Measurements from ENCODE around the gene GFI1.

GFI1 gene

GRCh38 chr1:92487078-92487605, 417 bp upstream of the GFI1 start:
- no peak for DNase-seq

- peak; percentile 51 for DNase-seq
Observed at GRCh38 chr1:92485381-92486250, 1.1 kb downstream of the GFI1 start.

- DNase-seq: no peak
Observed at GRCh38 chr1:92484472-92485380, 2.0 kb downstream of the GFI1 start.

DNA sequence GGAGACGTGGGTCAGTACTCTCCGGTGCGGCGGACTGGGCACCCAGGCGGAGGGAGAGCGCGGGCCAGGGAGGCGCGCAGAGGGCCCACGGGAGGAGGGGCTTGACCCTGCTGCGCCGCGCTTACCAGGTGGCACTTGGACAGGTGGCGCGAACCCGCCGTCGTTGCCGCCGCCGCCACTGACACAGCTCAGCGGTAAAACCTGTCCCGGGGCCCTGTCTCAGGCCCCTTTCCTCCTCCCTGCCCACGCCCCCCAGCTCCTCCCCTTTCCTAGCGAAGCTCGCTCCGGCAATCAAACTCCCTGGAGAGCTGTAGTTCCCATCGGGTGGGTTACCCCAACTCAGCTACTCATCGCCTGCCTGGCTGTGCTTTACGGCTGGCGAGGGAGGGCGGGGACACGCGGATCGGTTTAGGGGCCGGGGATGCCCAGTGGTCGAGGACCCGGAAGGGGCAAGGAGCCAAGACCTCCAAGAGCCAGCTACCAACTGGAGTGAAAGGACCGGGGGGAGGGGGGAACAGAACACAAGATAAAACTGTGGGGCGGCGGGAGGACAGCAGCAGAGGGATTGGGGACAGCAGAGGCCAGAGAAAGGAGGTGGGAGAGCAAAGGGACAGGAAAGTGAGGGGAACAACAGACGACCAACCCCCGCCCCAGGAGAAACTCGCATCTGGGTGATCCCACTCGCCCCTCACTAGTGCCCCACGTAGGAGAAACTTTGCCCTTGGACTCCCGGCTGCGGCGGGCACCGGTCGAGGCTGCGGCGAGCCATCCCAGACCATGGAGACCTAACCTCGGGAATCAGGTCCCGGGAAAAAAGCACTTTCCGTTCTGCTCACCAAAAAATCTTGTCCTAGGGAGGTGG, 2.9 kb downstream of the GFI1 start:
- DNase-seq: peak; percentile 49

GRCh38 chr1:92482665-92483609, 3.8 kb downstream of the GFI1 start:
- no peak for DNase-seq

DNA sequence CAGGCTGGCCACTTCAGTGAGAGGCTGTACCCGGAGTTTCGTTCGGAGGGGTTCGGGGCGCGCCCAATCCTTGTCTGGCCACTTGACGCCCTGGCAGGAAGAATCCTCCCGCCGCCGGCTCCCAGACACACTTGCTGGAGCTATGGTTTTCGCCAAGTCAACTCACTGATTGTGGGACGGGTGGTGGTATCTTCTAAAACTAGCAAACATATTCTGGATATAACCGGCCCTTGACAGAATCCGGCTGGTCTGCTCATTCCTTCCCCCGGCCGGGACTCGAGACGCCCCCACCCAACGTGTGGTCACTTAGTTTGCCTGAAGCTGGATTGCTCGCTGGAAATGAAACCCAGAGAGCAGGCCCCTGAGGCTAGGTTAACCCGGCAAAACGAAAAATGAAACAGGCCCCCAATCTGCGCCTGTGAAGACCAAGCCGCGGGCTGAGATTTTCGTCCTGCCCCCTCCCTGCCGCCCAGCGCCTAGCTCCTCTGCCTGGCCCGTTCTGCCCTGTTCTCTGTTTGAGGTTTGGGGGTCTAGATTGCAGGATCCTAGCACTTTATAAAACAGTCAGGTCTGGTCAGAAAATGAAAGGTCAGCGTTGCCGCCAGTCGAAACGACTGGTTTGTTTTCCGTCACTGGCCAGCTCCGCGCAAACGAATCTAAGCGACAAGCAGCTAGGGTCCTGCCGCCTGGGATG, 4.6 kb downstream of the GFI1 start:
- DNase-seq: no peak

GRCh38 chr1:92481599-92481925, 5.2 kb downstream of the GFI1 start:
- DNase-seq: no peak

- no peak for DNase-seq
Observed at GRCh38 chr1:92480813-92481598, 5.7 kb downstream of the GFI1 start.

- DNase-seq: no peak
Observed at GRCh38 chr1:92480200-92480812, 6.4 kb downstream of the GFI1 start.

DNA sequence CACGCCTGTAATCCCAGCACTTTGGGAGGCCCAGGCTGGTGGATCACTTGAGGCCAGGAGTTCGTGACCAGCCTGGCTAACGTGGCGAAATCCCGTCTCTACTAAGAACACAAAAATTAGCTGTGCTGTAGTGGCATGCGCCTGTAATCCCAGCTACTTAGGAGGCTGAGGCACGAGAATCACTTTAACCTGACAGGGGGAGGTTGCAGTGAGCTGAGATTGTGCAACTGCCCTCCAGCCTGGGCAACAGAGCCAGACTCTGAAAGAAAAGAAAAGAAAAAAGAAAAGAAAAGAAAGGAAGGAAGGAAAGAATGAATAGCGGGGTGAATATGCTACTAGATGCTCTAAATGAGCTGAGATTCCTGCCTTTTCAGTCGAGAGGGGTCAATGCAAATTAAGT, 7.1 kb downstream of the GFI1 start:
- DNase-seq: no peak

DNA sequence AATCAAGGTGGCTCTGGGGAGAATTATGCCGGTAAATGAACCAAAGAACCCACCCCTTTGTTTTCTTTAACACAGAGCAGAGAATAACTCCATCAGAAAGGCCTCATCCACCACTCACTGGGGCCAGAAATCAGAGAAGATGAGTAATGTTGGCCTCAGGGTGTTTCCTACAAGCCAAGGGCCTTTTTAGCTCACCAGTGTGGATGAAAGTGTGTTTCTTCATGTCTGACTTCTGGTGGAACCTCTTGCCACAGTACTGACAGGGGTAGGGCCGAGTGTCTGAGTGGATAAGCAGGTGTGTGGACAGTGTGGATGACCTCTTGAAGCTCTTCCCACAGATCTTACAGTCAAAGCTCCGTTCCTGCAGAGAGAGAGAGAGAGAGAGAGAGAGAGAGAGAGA, 8.3 kb downstream of the GFI1 start:
- no peak for DNase-seq

DNA sequence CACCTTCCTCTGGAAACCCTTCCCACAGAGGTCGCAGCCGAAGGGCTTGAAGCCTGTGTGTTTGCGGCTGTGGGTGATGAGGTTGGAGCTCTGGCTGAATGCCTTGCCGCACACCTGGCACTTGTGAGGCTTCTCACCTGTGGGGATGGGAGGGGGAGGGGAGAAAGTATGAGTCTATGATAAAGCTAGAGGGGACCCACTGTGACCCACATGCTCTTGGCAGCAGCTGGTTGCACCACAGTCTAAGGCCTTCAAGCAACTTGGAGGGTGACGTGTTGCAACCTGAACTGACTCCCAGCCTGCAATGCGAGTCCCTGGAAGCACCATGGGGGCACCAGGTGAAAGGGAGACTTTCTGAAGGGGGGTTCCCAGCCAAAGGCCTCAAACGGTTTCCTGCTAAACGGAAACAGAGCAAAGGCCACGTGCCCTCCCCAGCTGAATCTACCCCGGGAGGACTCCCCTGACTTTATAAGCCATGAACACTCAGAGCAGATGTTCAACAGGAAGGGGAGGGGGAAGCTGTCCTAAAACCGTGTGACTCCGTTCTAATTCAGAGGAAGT, 10.6 kb downstream of the GFI1 start:
- peak; percentile 85 for DNase-seq

- DNase-seq: no peak
Observed at GRCh38 chr1:92475029-92475428, 11.7 kb downstream of the GFI1 start.

DNA sequence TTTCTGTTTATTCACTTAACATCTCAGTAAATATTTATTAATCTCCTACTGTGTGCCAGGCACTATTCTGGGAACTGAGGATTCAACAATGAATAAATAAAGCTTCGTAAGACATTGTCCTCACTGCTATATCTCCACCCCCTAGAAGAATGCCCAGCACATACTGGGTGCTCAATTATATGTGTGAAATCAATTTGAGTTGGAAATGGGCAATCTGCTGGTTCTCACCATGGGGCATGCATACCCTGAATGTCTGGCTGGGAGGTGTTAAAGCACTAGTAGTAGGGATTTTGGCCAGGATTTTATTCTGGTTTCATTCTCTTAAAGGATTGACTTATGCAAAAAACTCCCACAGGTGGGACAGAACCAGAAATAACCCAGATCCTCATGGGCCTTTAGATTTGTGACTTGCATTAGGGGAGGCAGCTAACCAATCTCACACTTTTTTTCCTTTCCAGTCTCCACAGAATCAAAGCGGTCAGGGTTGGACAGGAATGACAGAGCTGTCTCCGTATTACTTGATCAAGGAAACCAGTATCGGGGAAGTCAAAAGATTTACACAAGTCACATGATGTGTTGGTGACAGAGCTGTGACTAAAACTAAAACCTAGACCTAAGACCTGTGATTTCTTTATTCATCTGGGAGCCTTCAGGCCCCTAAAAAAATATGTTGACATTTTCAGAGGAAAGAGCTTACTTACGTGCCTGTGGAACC, 12.8 kb downstream of the GFI1 start:
- no peak for DNase-seq

GRCh38 chr1:92470216-92470615, 16.5 kb downstream of the GFI1 start:
- no peak for DNase-seq

DNA sequence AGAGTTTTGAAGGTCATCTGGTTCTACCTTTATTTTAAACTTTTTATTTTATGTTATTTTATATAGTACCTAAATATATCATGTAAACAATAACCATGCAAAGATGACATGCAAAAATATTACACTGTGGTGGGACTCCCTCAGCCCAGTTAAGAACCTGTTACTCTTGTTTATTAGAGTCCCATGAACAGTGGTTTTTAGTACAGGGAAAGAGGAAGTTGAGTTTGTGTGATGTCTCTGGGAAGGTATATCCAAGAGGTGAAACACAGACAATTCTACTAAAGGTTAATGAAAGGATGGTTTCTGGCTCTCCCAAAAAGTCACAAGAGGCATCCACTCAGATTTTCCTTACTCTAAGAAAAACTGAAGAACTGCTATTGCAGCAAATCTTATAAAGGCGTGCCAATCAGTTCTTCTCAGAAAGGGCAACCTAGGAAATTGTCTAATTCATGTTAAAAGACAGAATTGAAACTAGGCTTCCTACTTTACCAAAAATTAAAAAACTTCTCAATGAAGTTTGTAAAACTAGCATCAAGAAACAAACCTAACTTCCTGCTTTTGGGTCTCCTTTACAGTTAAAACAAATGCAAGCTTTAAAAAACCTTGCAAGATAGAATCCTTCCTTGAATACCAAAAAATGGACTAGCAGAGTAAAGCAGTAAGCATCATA, 19.9 kb downstream of the GFI1 start:
- DNase-seq: no peak

DNA sequence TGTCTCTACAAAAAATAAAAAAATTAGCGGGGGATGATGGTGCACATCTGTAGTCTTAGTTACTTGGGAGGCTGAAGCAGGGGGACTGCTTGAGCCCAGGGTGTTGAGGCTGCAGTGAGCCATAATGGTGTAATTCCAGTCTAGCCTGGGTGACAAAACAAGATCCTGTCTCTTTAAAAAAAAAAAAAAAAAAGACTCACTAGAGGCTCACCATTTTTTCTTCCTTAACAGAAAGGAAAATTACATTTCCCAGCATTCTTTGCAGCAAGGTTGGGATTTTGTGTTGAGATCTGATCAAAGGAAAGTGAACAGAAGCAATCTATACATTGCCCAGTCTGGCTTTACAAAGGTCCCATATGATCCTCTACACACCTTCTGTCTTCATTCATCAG, 21.5 kb downstream of the GFI1 start:
- DNase-seq: no peak

Measured in SIG-M5 (cell line).